ENCODE results near the gene VAPA.

DNA sequence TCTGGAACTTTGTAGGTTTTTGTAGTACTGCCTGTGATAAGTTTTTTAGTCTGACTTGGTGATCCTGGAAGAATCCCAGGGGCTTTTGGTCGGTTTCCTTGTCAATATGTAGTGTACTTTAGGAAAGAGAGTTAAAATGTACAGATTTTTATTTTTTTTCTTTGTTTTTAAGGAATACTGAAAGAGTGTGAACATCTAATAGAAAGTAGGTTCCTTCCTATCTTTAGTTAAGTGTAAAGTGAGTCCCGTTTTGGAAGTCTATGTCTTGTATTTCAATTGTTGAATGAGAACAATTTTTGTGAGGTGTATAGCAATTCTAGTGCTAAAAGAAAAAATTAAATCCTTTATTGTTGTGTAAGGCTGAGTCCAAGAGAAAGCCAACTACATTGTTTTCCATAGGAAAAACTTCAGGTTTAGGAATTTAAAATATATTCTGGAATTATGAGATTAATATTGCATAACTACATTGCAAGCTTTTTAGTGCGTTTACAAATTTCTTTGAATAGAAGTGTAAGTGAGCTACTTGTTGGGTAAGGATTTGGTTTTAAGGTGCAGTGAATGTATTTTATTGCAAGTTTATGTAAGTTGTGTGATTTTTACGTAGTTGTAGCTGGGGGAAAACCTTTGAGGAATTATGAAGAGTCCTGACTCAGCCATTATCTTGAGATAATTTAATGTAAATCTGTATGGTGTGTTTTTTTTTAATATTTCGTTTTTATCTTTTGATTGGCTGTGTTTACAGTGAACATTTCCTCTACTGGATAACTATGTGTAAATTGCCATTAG is 1.7 kb downstream of the VAPA start:
- TF ChIP-seq CTCF (IDR thresholded peaks at IDR 0.05; ENCODE audit: extremely low read depth in 1 of 2, insufficient read depth in 1 of 2, low read depth in 1 of 2, low read length in 2 of 2), result no peak
- no peak for TF ChIP-seq POLR2AphosphoS5 (IDR thresholded peaks at IDR 0.05; ENCODE audit: insufficient read depth, low read depth, low read length)
- TF ChIP-seq POLR2A (IDR thresholded peaks at IDR 0.05; ENCODE audit: low read depth, low read length), result no peak
- no peak for TF ChIP-seq GATA2 (IDR thresholded peaks at IDR 0.05; ENCODE audit: insufficient read depth, insufficient read length, low read depth, low read length)
- TF ChIP-seq EZH2 (IDR thresholded peaks at IDR 0.05; ENCODE audit: borderline replicate concordance, low read depth, low read length, severe bottlenecking), result no peak
